HT-29 (cell line): Measurements from ENCODE around the gene MAP10. TPM values are rescaled to one million over a fixed set of nuclear protein-coding genes. Genes with fewer than 3 reads are reported as not detected.
"Not testable (repeated sequence)": the region's sequence is repeated elsewhere in the genome, so short reads cannot be mapped to it uniquely, and the experiment has no call there.

Experiments used
- DNase-seq: peaks from one replicate; pipeline ENCODE4 v3.0.0-alpha.2; 2015; ENCODE audit warnings: low spot score
- total RNA-seq: library from RNA; depleted of rRNA; stranded (reverse); fragments of >200 nt; shearing (Covaris generic); gene quantifications from 2 replicates; pipeline ENCODE4 v1.2.3, GENCODE V29; 2014; rRNA removed

Gene MAP10, protein sequence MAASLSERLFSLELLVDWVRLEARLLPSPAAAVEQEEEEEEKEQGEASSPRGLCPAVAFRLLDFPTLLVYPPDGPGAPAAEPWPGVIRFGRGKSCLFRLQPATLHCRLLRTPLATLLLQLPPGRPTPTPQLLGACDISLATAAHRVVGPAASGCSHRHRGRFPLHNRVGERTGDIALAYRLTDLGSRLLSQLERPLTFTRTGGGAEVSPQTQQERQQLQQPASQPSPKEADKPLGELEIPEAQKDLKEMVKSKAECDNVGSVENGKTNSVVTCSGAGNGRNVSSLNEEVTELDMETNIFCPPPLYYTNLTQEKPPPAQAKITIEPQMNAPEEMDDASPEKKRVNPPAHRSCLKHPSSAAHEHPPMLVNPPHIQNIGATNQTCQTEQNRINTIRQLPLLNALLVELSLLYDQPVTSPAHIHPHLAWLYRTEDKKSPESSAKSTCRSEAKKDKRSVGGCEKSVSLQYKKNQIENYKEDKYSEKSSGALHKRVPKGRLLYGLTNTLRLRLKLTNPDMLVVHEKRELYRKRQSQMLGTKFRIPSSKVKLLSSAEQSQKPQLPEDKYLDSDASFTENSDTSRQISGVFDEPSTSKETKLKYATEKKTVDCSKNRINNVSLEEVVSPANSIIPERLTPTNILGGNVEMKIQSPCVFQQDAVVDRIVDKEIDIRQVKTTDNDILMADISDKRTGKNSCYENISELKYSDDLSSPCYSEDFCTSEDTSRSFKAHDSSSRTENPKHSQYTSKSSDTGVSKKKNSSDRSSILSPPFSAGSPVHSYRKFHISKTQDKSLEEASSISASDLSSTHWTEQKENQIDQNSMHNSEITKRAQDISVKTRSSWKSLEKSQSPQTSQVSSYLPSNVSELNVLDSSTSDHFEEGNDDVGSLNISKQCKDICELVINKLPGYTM
- not detected in 2 replicates for total RNA-seq

DNA sequence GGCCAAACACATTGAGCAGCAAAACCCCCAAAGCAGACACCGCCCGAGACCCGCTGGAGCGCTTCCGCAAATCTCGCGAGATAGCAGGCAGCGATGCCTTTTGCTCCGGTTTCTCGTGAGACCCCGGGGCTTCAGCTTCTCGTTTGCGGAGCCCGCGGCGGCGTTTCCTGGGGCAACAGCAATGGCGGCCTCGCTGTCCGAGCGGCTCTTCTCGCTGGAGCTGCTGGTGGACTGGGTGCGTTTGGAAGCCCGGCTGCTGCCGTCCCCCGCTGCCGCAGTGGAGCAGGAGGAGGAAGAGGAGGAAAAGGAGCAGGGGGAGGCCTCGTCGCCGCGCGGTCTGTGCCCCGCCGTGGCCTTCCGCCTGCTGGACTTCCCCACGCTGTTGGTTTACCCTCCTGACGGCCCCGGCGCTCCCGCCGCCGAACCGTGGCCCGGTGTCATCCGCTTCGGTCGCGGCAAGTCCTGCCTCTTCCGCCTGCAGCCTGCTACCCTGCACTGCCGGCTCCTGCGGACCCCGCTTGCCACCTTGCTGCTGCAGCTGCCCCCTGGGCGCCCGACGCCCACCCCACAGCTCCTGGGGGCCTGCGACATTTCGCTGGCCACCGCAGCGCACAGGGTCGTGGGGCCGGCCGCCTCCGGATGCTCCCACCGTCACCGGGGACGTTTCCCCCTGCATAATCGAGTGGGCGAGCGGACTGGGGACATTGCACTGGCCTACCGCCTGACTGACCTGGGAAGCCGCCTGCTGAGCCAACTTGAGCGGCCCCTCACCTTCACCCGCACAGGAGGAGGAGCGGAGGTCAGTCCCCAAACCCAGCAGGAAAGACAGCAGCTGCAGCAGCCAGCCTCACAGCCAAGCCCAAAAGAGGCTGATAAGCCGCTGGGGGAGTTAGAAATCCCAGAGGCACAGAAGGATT is at the start of gene MAP10:
Gene MAP10, plus strand, starts transcription at position 148 of the 917 bp plus-strand sequence. Its CDS starts 34 bp downstream, at position 182.
- no peak for DNase-seq

DNA sequence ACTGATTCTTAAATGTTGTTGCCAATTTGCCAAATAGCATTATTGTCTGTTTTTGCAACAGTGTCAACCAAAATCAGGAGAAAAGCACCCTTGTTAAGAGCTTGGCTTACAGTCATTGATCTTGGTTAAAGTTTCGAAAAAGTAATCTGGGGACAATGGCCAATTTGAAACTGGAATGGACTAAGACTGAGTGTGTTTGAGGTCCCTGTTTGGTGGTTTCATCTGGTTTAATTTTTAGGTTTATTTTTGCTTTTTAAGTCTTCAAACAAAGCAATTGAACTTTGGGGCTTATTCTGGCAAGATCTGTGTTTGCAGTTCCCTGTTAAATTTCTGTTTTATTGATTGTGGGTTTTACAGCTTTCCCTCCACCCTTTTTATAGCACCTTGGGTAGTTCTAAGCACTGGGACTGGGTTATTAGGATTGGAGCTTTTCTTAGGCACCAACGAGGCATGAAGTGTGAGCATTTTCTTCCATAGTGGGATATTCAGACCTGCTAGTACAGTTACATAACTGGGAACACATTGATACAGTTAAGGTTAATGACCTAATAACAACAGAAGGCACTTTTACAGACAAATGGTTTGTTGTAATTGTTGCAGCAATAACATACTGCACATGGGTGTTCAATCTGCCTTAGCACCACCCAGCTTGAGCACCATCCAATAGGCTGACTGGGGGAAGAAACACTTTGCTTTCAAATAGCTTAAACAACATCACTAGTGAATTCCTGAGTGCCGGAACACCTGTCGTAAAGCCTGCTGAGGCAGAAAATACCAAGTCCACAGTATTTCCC is 40.6 kb upstream of the MAP10 start:
- peak; percentile 32 for DNase-seq

DNA sequence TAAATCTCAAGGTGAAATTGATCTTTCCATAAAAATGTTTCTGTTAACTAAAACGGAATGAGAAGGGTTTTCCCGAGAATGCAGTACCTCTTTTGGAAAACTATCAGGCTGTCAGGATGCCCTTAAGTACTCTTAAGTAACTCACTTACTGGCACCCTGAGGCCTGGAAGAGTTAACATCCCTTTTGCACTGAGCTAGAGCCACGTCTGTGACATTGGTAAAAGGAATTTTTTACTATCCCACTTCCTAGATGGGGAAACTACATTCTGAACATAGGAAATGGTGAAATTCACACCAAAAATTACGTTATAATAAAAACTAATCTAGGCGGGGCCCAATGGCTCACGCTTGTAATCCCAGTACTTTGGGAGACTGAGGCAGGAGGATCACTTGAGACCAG is 39.7 kb upstream of the MAP10 start:
- DNase-seq, result no peak

DNA sequence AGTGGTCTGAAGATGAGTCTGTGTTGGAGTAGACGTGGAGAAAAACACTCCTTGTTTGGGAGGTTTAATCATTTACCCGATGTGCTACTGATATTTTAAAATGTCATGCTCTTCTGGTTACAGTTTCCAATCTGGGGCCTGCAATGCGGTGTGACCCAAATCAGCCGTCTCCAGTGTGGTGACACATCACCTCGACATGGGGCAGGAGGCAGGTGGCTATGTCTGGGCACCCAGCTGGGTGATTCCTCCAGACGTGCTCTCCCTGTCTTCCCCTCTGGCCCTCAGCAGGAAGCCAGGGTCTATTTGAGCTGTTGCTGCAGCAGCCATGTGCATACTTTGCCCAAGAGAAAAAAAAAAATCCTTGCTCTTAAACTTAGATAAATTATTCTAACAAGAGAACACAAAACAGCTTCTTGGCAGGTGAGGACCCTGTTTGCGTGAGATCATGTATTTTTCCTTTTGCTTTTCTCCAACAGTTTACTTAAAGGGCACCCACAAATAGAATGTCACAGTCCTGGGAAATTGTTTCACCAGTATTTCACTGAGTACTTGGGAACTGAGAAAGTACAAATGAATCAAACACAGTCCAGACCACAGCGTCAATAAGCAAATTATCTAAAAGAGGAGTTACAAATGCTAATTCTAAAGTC is 38.9 kb upstream of the MAP10 start:
- no peak for DNase-seq

DNA sequence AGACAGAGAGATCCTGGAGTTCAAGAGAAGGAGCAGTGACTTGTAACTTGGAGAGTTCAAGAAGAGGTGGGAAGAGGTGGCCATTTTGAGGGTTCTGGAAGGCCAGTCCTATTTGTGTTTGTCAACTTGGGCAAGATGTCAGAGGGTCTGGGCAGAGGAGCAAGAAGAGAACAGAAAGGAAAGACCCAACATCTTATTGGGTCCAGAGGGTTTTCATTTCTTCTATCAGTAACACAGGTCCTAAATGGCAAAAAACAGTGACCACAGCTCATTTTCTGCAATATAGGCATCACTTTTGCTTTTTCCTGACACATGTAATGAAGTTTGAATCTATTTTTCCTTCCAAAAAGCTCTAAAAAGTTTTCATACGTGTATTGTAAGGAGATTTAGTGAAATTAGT is 38.3 kb upstream of the MAP10 start:
- no peak for DNase-seq

DNA sequence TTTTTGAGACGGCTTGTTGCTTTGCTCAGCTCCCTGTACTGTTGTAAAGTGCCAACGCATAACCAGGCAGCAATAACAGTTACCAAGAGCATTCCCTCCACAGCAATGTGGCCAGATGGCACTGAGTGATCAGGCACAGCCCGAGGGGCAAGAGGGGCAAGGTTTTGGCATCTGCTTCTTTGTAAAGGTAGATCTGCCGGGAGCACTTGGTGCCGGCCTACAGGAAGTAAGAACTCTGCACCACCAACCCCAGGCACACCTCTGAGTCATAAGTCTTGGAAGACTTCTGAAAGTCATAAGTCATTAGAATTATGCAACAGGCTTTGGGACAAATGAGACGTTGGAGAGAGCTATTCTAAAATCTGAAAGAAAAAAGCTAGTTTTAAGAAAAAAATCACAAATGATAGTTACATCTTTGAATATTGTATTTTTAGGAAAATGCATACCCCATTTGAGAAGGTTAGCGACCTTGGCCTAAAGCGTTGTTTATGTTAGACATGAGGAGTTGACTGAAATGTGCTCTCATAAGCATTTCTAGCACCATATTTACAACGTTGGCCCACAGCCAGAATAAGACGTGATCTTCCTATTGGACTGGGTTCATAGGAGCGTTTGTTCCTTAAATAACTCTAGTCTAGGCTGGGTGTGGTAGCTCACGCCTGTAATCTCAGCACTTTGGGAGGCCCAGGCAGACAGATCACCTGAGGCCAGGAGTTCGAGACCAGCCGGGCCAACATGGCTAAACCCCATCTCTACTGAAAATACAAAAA is 37.7 kb upstream of the MAP10 start:
- DNase-seq, result peak; percentile 83

DNA sequence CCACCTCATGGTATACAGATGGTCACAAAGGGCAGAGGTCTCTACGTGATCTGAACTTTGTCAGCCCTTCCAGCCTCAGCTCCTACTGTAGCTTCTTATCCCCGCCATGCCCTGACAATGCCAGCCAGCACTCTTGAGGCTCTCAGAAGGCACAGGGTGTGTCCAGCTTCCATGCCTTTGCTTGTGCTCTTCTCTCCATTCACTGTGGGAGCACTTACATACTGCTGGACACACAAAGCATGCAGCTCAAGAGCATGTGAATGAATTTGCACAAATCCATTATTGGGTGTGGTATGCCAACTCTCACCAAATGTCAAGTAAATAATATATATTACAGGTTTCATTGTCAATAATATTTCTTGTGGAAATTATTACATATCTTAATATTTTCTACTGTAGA is 36.4 kb upstream of the MAP10 start:
- DNase-seq, result no peak

DNA sequence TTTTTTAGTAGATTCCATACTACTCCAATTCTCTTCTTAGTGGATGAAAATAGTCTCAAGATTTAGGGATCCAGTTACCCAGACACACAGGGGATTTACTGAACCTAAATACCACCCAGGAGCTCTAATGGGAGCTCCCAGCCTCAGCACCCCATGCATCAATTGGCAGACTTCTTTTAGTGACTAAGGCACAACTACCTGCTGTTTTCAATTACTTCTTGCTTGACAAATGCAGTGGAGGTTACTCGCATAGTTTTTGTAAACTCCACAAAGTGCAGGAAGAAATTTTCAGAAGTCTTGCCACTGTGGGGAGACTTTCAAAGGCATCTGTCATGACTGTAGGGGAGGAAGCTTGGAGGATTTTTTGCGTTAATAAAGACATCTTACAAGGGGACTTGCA is 35.5 kb upstream of the MAP10 start:
- DNase-seq, result no peak

DNA sequence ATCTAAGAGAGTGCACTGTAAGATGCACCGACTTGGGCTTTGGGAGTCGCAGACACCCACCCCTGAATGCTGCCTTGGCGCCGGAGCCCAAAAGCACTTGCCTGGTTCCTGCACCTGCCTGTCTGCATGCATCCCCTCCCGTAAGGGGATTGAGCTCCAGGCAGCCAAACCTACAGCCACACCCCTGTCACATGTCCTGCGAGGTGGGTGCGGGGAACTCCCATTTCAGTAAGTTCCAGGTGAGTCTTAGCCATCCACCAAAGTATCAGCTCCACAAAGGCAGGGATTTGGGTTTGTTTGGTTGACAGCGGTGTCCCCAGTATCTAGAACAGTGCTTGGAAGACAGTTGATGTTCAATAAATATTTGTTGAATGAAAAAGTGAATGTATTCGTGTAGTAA is 31.5 kb upstream of the MAP10 start:
- no peak for DNase-seq

DNA sequence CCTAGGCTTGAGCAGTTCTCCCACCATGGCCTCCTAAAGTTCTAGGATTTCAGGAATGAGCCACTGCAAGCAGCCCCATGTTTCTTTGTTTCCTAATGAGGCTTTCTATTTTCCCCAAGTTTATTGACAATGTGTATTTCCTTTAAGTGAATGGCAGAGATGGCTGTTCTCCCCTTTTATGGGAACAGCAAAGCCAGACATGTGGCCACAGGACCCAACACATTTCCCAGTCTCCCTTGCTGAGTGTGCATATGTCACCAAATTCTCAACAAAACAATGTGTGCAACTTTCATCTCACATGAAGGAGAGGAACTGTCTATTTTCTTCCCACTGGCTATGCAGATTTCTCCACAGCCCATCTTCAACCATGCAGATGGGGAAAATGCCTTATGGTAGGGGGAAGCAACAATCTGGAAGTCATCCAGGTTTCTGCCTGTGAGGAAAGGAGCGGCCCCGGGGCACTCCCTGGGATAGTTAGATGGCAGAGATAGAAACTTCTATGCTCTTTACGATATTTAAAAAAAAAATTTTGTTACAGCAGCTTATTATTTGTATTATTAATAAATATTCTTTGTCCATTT is 28.6 kb upstream of the MAP10 start:
- no peak for DNase-seq

DNA sequence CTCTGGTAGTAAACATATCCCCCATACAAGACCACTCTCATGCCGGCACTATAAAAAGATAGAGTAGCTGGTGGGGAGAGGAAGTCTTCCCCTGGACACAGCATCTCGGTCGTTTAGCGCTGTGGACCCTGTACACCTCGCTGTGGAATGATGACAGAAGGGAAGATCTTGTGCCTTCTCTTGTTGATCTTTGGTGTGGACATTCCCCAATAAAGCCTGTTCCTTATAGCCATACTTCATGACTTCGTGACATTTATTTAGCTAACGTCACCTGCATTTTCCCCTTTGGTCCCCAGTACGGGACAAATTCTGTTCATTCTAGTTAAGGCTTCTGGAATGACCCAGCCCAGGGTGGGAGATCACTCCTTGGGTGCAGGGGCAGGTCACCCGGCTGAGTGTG is 24.9 kb upstream of the MAP10 start:
- no peak for DNase-seq

DNA sequence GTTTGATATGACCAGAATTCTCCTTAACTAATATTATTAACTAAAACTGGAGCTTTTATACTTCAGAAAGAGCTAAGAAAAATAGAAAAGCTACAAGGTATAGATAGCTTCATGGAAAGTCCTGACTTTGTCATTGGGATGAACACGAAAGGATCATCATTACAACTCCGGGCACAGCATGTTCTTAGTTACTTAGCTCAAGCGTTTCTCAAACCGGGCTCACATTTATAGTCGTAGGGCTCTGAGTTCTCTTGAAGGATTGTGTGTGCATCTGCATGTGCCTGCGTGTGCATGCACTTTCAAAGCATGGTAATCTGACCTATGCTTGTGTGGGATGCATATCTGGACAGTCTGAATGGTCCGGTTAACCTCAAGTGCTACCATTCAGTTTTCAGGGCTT is 20.4 kb upstream of the MAP10 start:
- no peak for DNase-seq

DNA sequence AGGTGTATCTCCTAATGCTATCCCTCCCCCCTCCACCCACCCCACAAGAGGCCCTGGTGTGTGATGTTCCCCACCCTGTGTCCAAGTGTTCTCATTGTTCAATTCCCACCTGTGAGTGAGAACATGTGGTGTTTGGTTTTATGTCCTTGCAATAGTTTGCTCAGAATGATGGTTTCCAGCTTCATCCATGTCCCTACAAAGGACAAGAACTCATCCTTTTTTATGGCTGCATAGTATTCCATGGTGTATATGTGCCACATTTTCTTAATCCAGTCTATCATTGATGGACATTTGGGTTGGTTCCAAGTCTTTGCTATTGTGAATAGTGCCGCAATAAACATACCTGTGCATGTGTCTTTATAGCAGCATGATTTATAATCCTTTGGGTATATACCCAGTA is 19.6 kb upstream of the MAP10 start:
- DNase-seq, result not testable (repeated sequence)

DNA sequence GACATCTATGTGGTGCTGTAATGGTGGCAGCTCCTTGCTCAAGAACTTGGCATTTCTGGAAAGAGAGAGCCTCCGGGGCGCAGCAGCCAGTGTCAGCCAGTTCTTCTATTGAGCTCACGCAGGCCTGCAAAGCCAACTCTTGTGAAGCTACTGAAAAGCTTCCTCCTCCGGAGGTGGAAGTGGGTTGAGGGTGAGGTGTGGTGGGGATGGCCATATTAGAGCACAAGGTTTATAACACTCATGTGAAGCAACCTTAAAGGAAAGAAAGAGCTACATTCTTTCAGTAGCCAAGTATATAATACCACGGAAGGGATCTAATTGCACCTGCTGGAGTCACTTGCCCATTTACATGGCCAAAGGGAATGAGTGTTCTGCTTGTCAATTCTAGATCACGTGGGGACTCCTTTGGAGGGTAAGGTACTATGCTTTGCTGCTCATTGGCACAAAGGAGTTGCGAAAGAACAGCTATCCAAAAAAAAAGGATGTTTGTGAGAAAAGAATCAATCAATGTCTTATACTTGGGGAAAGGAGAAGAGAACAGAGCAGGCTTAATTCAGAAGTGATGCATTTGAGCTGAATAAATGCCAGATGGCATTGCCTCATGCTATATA is 18.3 kb upstream of the MAP10 start:
- no peak for DNase-seq

DNA sequence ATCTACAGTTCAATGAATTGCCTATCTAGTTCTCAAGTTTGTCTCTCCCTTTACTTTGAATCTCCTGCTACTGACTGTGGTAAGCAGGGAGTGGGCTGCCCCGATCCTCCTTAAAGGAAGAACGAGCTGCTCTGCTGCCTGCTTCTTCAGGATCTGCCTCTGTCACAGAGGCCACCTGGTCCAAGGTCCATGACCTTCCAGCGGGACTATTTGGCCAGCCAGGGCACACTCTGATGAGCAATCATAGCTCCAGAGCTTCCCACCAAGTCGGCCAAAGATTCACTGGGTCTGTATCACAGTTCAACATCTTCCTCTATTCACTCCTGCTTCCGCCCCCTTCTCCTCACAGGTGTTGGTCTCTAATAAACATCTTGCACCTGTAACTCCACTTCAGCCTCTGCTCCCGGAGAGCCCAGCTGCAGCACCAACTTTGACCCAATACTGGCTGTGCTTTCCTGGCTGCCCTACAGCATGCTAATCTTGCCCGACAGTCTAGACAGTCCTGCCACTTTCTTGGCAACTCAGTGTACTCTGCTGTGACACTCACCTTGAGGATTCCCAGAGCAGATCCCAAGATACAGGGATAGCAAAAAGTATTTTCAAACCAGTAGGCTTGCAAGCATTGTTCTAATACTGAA is 16.9 kb upstream of the MAP10 start:
- no peak for DNase-seq

DNA sequence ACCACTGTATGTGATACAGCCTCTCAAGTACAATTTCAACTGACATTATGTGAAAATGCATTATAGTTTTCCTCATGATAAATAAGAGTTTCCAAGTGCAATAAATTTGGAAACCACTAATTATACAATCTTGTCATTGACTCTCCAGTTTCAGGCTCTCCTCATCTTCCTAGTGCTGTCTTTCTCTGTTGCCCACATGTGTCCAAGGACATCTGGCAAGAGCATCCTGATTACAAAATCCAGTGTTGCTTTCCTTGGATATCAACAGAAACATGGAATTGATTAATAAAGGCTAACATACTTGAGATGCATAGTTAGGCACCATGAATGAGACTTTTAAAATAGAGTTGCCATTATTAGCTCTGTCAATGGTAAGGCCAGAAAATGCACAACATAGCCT is 15.6 kb upstream of the MAP10 start:
- no peak for DNase-seq

DNA sequence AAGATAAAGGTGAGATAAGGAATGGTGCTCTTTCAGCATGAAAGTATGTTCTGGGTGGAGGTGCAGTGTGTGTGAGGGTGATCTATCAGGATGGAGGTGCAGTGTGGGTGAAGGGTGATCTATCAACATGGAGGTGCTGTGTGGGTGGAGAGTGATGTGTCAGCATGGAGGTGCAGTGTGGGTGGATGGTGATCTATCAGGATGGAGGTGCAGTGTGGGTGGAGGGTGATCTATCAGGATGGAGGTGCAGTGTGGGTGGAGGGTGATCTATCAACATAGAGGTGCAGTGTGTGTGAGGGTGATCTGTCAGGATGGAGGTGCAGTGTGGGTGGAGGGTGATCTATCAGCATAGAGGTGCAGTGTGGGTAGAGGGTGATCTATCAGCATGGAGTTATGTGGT is 12.3 kb upstream of the MAP10 start:
- no peak for DNase-seq

DNA sequence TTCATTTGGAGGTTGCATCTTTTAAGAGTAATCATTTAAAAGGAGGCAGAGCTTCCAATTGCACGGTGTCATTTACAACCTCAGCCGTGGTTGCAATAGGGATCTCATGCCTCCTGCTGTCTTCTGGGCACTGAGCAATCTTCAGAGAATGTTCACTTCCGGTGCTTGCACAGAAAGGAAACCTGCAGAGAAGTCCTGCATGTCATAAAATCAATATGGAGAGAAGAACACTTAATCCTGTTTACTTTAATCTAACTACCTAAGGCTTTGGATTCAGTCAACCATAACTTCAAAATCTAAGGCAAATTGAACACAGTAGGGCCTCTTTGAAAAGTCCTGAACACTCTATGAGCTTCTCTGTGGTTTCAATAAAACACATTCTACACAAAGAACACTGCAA is 11.3 kb upstream of the MAP10 start:
- DNase-seq, result peak; percentile 52
